Fibroblast of skin of abdomen (primary cell): ENCODE data around the gene DDOST.
"Not testable (repeated sequence)": the region's sequence is repeated elsewhere in the genome, so short reads cannot be mapped to it uniquely, and the experiment has no call there.

Experiments
- DNase-seq: peaks from one replicate; pipeline ENCODE4 v3.0.0-alpha.2; 2013

DDOST gene

DNA sequence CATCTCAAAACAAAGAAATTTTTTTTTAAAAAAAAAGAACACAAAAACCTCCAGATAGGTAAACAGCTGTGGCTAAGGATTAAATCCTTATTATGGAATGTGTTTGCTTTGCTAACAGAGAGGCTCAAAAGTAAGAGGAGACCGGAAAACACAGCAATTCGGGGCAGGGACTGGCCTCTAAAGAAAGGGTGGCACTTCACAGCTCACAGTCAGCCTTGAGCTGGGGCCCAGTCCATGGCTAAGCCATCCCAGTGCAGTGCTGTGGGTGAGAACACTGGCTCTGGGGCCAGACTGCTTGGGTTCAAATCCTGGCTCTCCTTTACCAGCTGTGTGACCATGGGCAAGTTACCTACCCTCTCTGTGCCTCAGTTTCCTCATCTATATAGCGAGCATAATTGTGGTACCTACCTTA, 28.5 kb upstream of the DDOST start:
- DNase-seq, result no peak

DNA sequence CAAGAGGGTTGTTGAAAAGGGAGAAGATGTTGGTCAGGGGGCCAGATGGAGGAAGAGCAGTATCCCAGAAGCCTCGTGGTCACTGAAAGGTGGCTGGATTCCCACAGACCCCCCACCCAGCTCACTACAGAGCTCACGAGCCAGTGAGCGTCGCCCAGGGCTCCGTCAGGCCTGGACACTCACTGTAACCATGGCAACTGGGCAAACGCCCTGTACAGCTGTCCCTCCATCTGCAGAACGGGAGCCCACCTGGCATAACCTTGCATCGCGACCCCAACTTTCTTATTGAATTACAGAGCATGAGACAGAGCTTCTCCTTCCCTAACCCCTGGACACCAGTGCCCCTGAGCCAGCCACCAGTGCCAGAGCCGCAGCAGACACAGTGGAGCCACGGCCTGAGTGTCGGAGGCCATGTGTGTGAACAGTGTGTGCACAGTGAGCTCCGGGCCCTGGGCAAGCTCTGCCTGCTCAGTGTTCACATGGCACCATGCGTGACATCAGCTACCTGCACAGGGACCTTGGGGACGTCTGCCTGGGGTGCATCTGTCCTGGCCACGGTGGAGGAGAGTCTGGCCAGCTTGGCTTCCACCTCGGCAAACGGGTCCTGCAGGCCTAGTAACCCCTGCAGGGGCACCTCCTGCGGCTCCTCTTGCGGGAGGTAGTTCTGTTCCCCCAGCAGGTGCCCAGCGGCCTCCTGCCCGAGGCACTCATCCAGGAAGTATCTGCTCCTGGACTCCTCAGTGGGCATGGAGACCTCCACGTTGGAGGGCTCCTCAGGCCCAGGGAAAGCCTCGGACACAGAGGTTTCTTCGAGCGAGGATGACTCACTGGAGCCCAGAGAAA, 25.9 kb upstream of the DDOST start:
- DNase-seq, result no peak

DNA sequence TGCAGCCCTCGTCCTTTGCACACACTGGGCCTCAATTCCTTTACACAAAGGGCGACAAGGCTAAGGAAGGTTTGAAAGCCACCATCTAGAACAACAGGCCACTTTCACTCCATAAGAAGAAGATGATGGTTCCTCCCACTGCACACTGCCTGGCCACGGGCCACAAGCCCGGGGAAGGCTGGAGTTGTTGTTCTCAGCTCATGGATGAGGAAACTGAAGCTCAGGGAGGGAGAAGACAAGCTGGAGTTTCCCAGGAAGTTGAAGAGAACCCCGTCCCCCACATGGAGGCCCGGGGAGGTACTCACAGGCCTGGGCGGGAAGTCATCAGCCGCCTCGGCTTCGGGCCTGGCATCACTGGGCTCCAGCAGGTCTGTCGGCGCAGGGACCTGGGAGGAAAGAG, 24.6 kb upstream of the DDOST start:
- no peak for DNase-seq

DNA sequence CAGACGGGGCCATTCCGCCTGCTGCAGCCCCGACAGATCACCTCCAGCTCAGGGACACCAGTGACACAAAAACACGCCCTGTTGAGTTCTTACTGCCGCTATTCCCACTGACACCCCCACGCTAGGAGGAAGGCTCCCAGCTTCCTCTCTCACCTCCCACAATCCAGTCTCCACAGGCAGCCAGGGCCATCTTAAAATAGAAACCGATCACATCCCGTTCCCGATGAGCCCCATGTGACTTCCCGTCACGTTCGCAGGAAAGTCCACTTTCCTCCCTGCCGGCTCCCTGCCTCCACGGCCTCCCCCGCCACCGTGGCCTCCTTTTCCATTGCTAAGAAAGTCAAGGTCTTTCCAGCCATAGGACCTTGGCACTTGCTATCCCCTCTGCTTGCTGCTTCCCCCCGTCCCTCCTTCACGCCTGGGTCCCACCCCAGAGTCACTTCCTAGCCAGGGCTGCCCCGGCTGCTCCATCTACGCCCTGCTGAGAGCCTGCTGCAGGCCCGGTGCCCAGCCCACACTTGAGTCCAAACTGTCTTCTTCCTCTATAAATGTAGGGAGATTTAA, 24.0 kb upstream of the DDOST start:
- no peak for DNase-seq

DNA sequence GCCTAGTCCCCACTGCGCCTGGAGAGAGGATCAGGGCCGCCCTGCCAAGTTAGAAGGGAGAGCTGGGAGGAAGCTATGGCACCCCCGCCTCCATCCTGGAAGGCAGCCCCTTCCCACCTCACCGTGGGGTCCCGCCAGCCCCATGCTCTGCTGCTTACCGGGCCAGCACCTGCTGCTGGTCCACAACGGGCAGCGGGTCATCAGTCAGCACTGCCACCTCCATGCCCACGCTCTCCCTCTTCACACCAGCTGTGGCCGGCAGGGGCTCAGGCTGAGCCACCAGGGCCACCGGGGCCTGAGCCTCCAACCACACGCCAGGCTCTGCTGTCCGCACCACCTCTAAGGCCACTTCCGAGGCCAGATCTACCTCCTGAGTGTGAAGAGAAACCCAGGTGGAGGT, 23.5 kb upstream of the DDOST start:
- no peak for DNase-seq

DNA sequence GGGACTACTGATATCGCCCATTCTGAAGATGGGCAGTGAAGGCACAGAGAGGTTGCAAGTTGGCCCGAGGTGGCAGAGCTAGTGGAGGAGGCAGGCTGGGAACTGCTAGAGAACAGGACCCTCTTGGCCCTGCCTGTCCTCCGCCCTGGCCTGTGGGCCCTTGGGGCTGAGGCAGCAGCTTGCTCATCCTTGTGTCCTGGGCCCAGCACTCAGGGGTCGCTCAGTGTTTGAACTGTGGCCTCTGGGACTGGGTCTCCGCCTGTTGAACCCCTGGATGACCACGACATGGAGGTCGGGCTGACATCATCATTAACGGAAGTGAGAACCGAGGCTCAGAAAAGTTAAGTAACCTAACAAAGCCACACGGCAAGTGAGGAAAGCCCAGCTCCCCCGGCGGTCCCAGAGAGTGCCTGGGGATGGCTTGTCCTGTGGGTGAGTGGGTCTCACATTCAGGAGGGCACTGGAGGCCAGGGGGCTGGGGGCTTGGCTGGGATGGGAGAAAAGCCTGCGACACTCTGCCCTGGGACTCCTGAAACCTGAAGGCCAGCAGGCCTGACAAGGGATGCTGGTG, 23.0 kb upstream of the DDOST start:
- DNase-seq, result no peak

DNA sequence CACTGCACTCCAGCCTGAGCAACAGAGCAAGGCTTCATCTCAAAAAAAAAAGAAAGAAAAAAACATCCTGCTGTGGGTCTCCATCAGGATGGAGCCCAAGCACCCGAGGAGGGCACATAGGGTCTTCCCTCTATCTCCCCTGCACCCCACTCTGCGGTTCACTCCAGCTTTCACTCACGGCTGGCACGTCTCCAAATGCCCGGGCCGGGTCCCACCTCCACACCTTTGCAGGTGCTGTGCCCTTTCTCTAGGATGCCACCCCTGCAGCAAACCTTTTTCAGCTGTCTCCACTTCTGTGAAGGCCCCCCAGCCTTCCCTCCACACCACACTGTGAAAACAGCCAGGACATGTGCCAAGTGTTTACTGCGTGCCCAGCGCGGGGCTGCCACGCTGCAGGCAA, 22.4 kb upstream of the DDOST start:
- DNase-seq, result no peak

DNA sequence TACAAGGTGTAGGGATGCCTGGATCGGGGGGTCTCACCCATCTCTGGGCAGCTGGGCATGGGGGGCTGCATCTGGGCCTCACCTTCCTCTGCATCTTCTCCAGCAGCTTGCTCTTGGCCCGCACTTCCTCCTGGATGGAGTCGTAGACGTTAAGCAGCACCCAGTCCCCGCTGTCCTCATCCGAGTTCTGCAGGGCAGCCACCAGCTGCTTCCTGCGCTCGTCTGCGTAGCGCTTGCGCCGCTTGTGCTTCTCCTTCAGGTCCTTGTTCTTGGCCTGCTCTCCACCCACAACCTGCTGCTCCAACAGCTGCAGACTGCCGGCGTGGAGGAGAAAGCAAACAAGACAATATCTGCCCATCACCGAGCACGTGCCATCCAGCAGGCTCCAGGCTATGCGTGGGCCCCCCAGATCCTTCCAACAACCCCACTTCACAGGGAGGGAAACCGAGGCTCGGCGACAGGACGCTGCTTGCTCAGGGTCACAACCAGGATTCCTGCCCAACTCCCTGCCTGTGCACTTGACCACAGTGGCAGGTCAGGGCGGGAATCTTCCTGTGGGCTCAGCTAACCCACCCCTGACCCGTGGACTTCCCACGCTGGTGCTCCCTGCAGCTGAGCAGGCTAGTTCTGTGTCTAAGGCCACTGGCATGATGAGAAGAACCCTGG, 21.5 kb upstream of the DDOST start:
- no peak for DNase-seq

DNA sequence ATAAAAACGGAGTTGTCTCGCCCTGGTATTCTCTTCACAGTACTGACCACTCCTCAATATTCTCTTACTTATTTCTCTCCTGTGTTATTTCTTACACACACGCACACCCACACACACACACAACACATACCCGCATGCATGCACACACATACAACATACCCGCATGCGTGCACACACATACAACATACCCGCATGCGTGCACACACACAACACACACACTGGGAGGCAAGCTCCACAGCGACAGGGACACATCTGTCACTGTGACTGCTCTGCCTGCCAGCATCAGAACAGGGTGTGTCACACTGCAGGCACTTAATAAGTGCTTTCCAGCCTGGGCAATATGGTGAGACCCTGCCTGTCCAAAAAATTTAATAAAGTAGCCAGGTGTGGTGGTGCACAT, 20.8 kb upstream of the DDOST start:
- no peak for DNase-seq

DNA sequence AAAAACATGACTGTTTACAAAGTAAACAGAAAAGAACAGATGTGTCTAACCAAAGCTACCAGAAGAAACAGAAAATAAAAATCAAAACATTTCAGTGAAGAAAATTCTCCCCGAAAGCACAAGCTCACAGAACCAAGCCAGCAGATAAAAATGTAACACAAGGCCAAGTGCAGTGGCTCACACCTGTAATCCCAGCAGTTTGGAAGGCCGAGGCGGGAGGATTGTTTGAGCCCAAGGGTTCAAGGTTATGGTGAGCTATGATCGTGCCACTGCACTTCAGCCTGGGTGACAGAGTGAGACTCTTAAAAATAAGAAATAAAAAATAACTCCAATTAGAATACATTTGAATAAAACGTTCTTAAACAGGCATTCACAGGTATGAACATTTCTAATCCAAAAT, 19.1 kb upstream of the DDOST start:
- no peak for DNase-seq

DNA sequence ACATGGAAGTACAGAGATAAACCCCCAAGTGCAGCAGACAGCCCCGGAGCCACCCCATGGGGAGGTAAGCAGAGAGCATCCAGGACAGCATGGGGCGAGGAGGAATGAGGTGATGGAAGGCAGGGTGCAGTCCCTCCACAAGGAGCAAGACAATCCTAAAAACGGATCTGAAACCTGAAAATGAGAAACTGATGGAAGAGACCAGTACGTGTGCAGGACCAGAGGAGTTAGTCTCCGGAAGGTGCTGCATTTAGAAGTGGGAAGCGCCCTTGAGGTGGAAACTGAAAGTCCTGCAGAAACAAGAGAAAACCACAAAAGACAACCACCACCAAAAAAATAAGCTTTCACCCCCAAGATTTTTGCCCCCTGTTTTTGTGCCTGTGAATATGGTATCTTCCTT, 17.4 kb upstream of the DDOST start:
- DNase-seq, result no peak

DNA sequence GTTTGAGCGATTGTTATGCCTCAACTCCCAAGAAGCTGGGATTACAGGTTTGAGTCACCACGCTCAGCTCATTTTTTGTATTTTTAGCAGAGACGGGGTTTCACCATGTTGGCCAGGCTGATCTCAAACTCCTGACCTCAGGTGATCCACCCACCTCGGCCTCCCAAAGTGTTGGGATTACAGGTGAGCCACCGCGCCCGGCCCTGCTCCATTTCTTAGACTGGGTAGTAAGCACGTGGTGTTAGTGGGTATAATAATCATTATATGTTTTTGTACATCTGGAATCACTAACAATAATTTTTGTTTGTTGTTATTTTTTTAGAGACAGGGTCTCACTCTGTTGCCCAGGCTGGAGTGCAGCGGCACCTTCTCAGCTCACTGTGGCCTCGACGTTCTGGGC, 12.5 kb upstream of the DDOST start:
- not testable (repeated sequence) for DNase-seq

DNA sequence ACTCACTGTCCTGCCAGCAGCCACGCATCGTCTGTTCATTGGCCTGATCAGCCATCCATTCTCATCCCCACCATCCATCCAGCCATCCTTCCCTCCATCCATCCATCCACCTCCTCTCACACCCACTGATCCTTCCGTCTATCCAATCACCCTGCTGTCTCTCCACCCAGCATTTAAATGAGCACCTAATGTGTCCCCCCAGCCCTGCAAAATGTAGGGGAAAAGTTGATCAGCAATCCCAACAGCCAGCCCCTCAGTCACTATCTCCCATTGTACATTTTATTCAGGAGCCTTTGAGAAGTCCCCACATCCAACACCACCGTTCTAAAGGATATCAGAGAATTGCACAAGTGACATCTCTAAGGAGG, 11.1 kb upstream of the DDOST start:
- DNase-seq, result no peak

DNA sequence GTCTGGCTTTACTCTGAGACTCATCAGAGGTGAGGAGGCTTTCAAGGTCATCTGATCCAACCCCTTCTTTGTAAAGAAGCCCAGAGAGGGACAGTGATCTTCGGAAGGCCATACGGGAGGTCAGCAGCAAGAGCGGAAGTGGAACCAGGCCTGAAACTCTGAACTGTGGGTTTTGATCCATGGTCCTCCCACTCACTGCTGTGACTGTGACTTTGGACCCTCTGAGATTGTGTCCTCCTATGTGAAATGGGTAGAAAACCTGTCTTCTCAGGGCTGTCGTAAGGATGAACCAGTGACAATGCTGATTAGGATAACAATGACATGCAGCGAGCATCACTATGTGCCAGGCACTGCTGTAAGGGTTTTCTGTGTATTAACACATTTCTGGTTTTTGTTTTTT, 9.8 kb upstream of the DDOST start:
- DNase-seq, result no peak

DNA sequence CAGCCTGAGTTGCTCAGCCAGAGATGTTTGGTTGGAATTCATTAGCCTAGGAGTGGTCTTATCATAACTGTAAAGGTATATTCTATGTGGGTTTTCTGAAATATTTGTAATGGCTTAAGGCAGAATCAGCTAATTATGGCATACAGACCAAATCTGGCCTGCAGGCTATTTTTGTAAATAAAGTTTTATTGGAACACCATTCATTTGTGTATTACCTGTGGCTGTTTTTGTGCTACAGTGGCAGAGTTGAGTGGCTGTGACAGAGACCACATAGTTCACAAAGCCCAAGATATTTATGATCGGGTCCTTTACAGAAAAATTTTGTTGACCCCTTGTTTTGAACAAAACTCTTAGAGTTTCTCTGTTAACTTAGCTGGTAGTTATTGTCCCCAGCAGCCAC, 7.4 kb upstream of the DDOST start:
- DNase-seq, result no peak

DNA sequence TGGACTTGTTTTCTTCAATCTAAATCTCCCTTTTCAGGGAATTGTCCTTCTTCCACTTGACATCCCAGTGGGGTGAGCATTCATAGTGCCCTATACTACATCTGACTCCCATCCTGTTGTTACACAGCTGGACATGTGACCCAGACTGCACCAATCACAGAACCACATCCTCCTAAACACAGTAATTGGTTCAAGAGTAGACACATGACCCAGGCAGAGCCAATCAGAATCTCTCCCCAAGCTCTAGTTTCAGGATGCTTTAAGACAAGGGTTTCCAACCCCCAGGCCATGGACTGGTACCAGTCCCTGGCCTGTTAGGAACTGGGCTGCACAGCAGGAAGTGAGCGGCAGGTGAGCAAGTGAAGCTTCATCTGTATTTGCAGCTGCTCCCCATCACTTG, 5.6 kb upstream of the DDOST start:
- DNase-seq, result no peak

DNA sequence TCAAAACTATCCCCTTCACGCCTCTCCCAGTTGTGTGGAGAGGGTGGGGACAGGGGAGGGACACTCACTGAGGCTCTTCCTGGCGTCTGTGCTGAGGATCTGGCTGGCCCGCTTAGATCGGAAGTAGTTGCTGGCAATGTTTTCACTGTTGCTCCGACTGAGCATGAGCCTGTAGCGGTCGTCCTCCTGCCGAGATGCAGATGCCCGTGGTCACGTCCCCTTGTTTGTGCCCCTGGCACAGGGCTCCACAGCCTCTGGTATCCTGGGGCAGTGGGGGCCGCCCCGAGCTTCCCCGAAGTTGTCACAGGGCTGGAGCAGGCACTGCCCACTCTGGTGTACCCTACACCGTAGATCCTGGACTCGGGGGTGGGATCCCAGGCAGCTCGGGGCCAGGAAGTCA, 5.0 kb upstream of the DDOST start:
- no peak for DNase-seq

DNA sequence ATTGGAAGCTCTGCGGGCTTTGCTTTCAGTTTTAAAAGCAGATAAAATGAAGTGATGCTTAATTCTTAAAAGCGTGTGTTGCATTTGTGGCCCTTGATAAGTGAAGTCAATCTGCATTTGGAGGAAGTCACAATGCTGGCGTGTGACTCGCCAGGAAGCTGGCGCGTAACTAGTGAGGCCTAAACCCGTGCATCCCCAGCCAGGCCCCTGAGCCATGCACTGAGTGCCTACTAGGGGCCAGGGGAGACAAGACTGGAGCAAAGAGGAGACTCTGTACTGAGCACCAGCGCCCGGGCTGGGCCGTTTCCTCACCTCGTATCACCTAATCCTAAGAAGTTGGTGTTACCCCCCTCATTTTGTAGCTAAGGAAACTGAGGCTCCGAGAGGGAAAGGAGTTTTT, 4.6 kb upstream of the DDOST start:
- DNase-seq, result no peak

DNA sequence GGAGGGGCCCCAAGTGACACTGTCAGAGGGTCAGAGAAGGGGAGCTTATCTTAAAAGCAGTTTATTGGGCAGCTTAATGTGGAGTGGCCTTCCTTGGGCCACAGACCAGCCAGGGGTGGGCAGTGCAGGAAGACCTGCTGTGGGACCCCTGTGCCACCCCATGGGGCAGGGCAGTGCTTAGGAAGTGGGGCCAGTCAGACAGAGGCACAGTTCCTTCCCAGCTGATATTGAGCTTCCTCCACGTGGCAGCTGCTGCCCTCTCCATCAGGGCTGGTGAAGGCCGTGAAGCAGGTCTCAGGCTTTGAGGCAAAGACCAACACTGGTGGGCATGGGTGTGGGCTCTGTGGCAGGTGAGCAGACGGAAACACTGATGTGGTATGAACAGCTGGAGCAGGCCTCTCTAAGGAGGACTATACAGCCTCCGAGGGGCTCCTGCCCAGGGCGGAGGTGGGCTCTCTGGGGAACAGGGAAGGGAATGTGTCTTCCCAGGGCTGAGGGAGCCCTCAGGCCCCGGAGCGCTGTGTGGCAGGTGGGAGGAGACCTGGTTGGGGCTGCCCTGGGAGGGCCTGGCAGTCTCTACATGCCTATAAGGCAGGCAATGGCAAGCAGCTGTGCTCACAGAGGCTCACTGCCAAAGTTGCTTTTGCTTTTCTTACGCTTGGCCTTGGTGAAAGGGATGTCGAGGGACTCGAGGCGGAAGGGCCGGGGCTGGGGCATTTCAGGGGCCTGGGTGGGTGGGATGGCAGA, 3.0 kb upstream of the DDOST start:
- DNase-seq, result no peak

DNA sequence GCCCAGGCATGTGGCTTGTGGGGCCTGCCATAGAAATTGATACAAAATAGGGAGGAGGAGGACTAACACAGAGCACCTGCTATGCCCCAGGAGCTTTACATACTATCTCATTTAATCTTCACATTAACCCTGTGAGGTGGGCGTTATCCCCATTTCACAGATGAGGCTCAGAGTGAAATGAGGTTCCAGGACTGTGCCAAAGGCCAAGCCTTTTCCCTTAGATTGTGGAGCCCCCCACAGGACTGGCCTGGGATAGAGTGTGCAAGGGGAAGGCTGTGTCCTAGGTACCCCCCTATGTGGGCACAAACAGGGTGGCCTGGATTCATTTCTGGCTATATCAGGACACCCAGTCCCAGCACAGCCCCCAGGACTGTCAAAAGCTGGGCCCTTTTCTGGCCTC, 2.2 kb upstream of the DDOST start:
- DNase-seq, result no peak

DNA sequence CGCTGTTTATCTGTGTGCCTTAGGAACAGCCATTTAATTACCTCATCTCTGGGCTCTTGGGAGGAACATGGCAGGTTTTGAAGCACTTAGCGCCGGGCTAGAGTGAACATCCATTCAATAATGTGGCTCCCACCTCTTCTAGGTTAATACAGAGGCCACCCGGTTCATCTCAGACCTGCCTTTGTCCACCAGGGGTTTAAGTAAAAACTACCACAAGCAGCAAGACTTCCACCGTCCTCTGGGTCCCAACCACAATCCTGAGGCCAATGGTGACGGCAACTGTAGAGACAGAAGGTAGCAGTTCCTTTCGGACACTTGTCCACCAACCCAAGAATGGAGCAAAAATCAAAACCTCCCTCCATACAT, 924 bp upstream of the DDOST start:
- no peak for DNase-seq

DNA sequence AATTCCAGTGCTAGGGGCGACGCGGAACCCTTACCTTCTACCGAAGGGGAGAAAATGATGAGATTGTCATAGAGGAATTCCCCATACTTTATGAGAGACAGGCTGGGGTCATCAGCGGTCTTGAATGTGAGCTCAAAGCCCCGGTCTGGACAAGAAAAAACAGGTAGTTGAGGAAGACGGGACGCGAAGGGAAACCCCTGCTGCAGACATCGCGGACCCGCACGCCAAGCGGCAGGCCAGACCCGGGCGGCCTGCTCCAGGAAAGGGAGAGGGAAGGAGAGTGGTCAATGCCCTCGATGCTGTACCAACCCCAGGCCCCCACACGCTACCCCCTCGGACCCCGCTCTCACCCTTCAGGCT, 342 bp downstream of the DDOST start:
- DNase-seq, result no peak

DNA sequence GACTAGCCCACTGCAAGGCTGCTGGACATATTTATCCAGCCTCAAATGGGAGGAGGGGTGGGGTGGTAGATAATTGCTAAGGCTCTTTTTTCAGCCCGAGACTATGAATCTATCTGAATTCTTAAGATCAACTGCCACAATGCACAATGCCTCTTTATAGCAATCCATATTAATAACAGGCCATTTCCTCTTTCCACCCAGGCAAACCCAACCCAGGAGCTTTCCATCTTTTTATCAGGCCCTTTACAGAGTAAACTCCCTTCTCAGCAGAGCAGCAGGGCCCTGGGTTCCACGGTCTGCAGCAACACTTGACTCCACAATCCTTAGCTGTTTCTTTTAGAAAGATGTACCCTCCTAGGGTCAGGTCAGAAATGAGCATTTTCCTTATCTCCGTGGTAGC, 806 bp downstream of the DDOST start:
- no peak for DNase-seq
